Dendritic cell treated with granulocyte-macrophage colony-stimulating factor and Interleukin-4, amounts not matched to agents 40 ng/mL and 50 ng/mL, for 4 days (primary cell): ENCODE measurements around the gene SPRED2.
"Not testable (repeated sequence)": the region's sequence is repeated elsewhere in the genome, so short reads cannot be mapped to it uniquely, and the experiment has no call there.

ENCODE experiments used
- H3K27ac Mint-ChIP-seq: one replicate; pipeline ENCODE4 v1.8.0; 2022; ENCODE audit warnings: mild to moderate bottlenecking, mixed read lengths
- H3K27me3 Mint-ChIP-seq: one replicate; pipeline ENCODE4 v1.8.0; 2022; ENCODE audit warnings: mild to moderate bottlenecking, mixed read lengths
- H3K36me3 Mint-ChIP-seq: one replicate; pipeline ENCODE4 v1.8.0; 2022; ENCODE audit warnings: low read depth, mixed read lengths
- H3K4me1 Mint-ChIP-seq: one replicate; pipeline ENCODE4 v1.8.0; 2022; ENCODE audit warnings: low read depth, mixed read lengths
- H3K4me3 Mint-ChIP-seq: one replicate; pipeline ENCODE4 v1.8.0; 2022; ENCODE audit warnings: mild to moderate bottlenecking, moderate library complexity, mixed read lengths
- H3K9me3 Mint-ChIP-seq: one replicate; pipeline ENCODE4 v1.8.0; 2022; ENCODE audit warnings: mixed read lengths
- intact Hi-C: fragments of 100-400 bp; cut with micrococcal nuclease; formaldehyde crosslinking; loops from one replicate; pipeline ENCODE4 v1.15.0; 2022

The SPRED2 gene

DNA sequence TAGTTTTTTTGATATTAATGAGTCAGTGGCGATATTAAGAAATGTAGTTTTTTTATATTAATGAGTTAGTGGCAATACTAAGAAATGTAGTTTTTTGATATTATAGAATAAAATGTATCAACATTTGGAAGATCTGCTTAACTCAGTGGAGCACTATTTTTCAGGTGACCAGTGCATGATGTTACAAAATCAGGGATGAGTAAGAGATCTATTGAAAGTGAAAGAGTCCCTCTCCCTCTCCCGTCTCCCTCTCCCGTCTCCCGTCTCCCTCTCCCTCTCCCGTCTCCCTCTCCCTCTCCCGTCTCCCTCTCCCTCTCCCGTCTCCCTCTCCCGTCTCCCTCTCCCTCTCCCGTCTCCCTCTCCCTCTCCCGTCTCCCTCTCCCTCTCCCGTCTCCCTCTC lies 94.5 kb downstream of the SPRED2 start:
- intact Hi-C loops, H3K27ac Mint-ChIP-seq, H3K27me3 Mint-ChIP-seq, H3K9me3 Mint-ChIP-seq, H3K4me1 Mint-ChIP-seq, H3K4me3 Mint-ChIP-seq: not testable (repeated sequence)
- H3K36me3 Mint-ChIP-seq = peaks cover 29% of the 10 kb centered on the region

- intact Hi-C loops = no loop called here
- H3K9me3 Mint-ChIP-seq = no peaks in the 10 kb centered on the region
- no peak overlapping the region for H3K27ac Mint-ChIP-seq
- no peaks in the 10 kb centered on the region for H3K4me1 Mint-ChIP-seq
- H3K27me3 Mint-ChIP-seq = no peaks in the 10 kb centered on the region
- no peak overlapping the region for H3K4me3 Mint-ChIP-seq
- H3K36me3 Mint-ChIP-seq = peaks cover 31% of the 10 kb centered on the region
Observed at GRCh38 chr2:65334714-65335113, 97.7 kb downstream of the SPRED2 start.

GRCh38 chr2:65331336-65332025 lies 100.9 kb downstream of the SPRED2 start:
- no peaks in the 10 kb centered on the region for H3K9me3 Mint-ChIP-seq
- H3K27ac Mint-ChIP-seq = no peak overlapping the region
- intact Hi-C loops = no loop called here
- H3K27me3 Mint-ChIP-seq = no peaks in the 10 kb centered on the region
- H3K4me3 Mint-ChIP-seq = no peak overlapping the region
- H3K36me3 Mint-ChIP-seq = peaks cover 31% of the 10 kb centered on the region
- H3K4me1 Mint-ChIP-seq = no peaks in the 10 kb centered on the region

DNA sequence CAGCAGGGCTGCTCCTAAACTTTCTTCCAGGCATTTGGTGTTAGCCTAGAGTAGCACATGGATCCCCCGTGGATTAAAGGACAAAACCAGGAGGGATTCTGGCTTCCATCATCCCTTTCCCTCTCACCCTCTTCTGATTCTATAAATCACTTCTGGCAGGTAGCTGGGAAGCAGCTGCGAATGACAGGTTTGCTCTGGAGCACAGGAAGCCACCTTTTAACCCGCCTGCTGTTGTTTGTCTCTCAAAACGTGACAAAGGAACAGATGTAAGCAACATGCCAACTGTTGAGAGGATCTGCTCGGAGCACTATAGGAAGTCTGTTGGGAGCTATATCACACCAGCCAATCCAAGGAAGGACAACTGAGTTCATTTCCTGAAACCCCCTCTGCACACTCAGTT lies 102.9 kb downstream of the SPRED2 start:
- H3K27me3 Mint-ChIP-seq = no peaks in the 10 kb centered on the region
- H3K36me3 Mint-ChIP-seq = peaks cover 23% of the 10 kb centered on the region
- H3K27ac Mint-ChIP-seq = no peak overlapping the region
- no peak overlapping the region for H3K4me3 Mint-ChIP-seq
- intact Hi-C loops = no loop called here
- no peaks in the 10 kb centered on the region for H3K9me3 Mint-ChIP-seq
- no peaks in the 10 kb centered on the region for H3K4me1 Mint-ChIP-seq

DNA sequence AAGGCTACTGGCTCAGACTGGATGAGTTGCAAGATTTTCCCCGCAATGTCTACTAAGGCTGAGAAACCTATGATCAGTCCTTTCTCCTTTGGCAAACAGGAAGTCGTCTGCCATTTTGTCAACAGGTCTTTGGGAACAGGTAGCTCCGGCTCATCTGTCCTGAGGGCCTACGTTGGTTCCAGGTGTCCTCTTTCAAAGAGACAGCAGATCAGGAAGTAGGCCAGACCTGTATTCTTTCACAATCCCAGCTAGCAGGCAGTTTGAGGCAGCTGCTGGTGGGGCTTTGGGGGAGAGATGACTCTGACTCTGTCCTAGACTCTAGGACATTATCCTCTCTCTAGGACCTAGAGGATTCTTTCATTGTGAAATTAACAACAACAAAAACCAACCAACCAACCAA lies 106.1 kb downstream of the SPRED2 start:
- no peak overlapping the region for H3K27ac Mint-ChIP-seq

GRCh38 chr2:65325066-65325465 lies 107.3 kb downstream of the SPRED2 start:
- intact Hi-C loops = no loop called here
- H3K36me3 Mint-ChIP-seq = no peaks in the 10 kb centered on the region
- H3K4me3 Mint-ChIP-seq = no peak overlapping the region
- H3K4me1 Mint-ChIP-seq = no peaks in the 10 kb centered on the region
- H3K9me3 Mint-ChIP-seq = no peaks in the 10 kb centered on the region
- H3K27me3 Mint-ChIP-seq = no peaks in the 10 kb centered on the region
- H3K27ac Mint-ChIP-seq = no peak overlapping the region

More for the DNA sequence above, 106.1 kb downstream of the SPRED2 start:
- no peaks in the 10 kb centered on the region for H3K9me3 Mint-ChIP-seq
- intact Hi-C loops = no loop called here
- H3K4me3 Mint-ChIP-seq = no peak overlapping the region
- peaks cover under 1% of the 10 kb centered on the region for H3K36me3 Mint-ChIP-seq
- H3K27me3 Mint-ChIP-seq = no peaks in the 10 kb centered on the region
- H3K4me1 Mint-ChIP-seq = no peaks in the 10 kb centered on the region

- H3K27ac Mint-ChIP-seq = no peak overlapping the region
Observed at GRCh38 chr2:65320946-65321345, 111.5 kb downstream of the SPRED2 start.

DNA sequence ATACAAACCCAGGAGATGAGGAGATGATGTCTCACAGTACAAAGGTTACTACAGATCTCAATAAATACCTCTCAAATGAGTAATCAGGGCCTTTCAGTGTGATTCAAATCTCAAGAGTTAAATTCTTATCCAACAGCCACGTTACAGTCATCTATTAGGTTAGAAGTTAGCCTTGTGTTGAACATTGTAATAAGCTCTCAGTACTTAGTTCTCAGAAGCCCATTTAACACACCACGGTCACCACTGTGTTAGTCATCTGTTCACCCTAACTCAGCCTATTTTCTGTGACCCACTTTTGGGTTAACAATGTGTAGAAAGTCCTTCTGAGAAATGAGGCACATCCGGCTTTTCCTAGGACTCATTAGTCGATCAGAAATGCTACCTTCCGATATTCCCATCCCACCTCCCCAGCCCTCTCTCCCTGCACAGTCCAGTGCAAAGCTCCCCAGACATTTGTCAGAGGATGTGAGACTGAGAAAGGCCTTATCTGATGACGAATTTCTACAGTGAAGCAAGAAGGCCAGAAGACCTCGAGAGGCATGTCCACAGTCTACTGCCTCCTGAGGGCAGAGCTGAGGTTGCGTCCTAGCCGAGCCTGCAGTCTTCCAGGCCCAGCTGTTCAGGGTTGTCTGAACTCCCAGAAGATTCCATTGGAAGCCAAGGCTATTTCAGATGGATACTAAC lies 112.2 kb downstream of the SPRED2 start:
- no peak overlapping the region for H3K4me3 Mint-ChIP-seq
- no peaks in the 10 kb centered on the region for H3K27me3 Mint-ChIP-seq
- intact Hi-C loops = no loop called here
- H3K4me1 Mint-ChIP-seq = no peaks in the 10 kb centered on the region
- peaks cover 17% of the 10 kb centered on the region for H3K36me3 Mint-ChIP-seq
- H3K27ac Mint-ChIP-seq = no peak overlapping the region
- no peaks in the 10 kb centered on the region for H3K9me3 Mint-ChIP-seq

More at GRCh38 chr2:65320946-65321345, 111.5 kb downstream of the SPRED2 start:
- H3K9me3 Mint-ChIP-seq = no peaks in the 10 kb centered on the region
- no peaks in the 10 kb centered on the region for H3K27me3 Mint-ChIP-seq
- H3K4me1 Mint-ChIP-seq = no peaks in the 10 kb centered on the region
- peaks cover 17% of the 10 kb centered on the region for H3K36me3 Mint-ChIP-seq
- intact Hi-C loops = no loop called here
- H3K4me3 Mint-ChIP-seq = no peak overlapping the region

DNA sequence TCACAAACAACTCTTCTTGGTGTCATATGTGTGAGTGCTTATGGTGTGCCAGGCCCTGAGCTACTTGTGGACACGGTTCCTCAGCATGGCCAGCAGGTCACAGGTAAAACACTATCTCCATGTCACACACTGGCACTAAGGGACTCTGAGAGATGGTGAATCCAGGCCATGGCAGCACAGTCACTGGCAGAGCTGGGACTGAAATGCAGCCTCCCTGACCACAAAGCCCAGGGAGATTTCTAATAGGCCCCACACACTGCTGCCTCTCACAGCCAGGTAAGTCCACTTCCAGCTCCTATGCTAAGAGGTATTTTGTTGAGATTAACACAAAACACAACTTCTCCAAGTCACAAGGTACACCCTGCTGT lies 112.7 kb downstream of the SPRED2 start:
- peaks cover 17% of the 10 kb centered on the region for H3K36me3 Mint-ChIP-seq
- H3K9me3 Mint-ChIP-seq = no peaks in the 10 kb centered on the region
- intact Hi-C loops = no loop called here
- H3K27me3 Mint-ChIP-seq = no peaks in the 10 kb centered on the region
- H3K4me3 Mint-ChIP-seq = no peak overlapping the region
- no peak overlapping the region for H3K27ac Mint-ChIP-seq
- H3K4me1 Mint-ChIP-seq = no peaks in the 10 kb centered on the region

DNA sequence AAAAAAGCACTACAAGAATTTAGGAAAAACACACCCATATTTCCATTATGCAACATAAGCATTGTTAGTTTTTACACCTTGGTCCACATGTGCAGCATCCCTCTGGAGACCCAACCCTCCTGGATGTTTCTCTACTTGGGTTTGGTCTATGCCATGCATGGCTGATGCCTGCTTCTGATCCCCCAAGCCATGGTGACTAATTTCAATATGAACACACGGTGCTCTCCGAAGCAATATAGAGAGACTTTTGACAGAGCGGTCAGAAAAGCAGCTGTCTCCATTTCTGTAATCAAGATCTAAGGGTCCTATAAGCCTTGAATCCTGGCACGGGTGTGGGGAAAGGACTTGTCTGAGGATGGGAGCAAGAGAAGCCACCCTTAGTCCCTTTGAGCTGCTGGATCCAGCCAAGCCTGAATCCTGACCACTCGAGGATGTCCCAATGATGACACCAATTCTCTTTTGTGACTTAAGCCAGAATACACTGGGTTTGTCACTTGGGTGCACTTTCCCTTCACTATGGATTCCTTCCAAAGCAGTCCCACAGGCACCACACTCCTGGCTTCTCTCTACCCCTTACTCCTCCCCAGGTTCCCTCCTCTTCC lies 113.2 kb downstream of the SPRED2 start:
- H3K36me3 Mint-ChIP-seq = peaks cover 22% of the 10 kb centered on the region
- H3K9me3 Mint-ChIP-seq = no peaks in the 10 kb centered on the region
- H3K4me1 Mint-ChIP-seq = no peaks in the 10 kb centered on the region
- no peaks in the 10 kb centered on the region for H3K27me3 Mint-ChIP-seq
- no peak overlapping the region for H3K4me3 Mint-ChIP-seq
- intact Hi-C loops = no loop called here
- no peak overlapping the region for H3K27ac Mint-ChIP-seq

GRCh38 chr2:65317841-65318240 lies 114.6 kb downstream of the SPRED2 start:
- no peaks in the 10 kb centered on the region for H3K4me1 Mint-ChIP-seq
- H3K36me3 Mint-ChIP-seq = peaks cover 35% of the 10 kb centered on the region
- no peak overlapping the region for H3K27ac Mint-ChIP-seq
- H3K4me3 Mint-ChIP-seq = no peak overlapping the region
- intact Hi-C loops = no loop called here
- H3K27me3 Mint-ChIP-seq = no peaks in the 10 kb centered on the region
- no peaks in the 10 kb centered on the region for H3K9me3 Mint-ChIP-seq

DNA sequence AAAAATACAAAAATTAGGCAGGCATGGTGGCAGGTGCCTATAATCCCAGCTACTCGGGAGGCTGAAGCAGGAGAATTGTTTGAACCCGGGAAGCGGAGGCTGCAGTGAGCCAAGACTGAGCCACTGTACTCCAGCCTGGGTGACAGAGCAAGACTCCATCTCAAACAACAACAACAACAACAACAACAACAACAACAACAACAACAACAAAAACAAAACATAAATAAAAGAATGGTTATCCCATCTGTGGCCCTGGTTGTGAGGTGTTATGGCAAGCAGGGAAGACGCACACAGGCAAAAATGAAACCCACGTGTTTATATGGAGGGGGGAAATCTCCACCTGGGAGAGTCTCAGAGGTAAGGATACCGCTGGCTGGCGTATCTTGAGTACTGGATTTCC lies 115.0 kb downstream of the SPRED2 start:
- peaks cover 39% of the 10 kb centered on the region for H3K36me3 Mint-ChIP-seq
- H3K4me3 Mint-ChIP-seq, intact Hi-C loops, H3K27ac Mint-ChIP-seq, H3K4me1 Mint-ChIP-seq, H3K27me3 Mint-ChIP-seq, H3K9me3 Mint-ChIP-seq: not testable (repeated sequence)

GRCh38 chr2:65316072-65316471 lies 116.3 kb downstream of the SPRED2 start:
- Mint-ChIP-seq H3K9me3 (no peaks in the 10 kb centered on the region), H3K27ac (no peak overlapping the region), H3K27me3 (no peaks in the 10 kb centered on the region), H3K4me3 (no peak overlapping the region), H3K4me1 (no peaks in the 10 kb centered on the region), H3K36me3 (peaks cover 46% of the 10 kb centered on the region)
- intact Hi-C loops = no loop called here

GRCh38 chr2:65314801-65315441 lies 117.5 kb downstream of the SPRED2 start:
- intact Hi-C loops = no loop called here
- Mint-ChIP-seq H3K9me3 (no peaks in the 10 kb centered on the region), H3K4me1 (peaks cover 8% of the 10 kb centered on the region), H3K27ac (no peak overlapping the region), H3K36me3 (peaks cover 48% of the 10 kb centered on the region), H3K4me3 (no peak overlapping the region), H3K27me3 (no peaks in the 10 kb centered on the region)
